Activated T-cell treated with anti-CD3 and anti-CD28 coated beads, Interleukin-2, amount 50 U/mL, for 24 hours (primary cell): Measurements from ENCODE around the gene COQ10B.
"Not testable (repeated sequence)": the region's sequence is repeated elsewhere in the genome, so short reads cannot be mapped to it uniquely, and the experiment has no call there.

Experiments used
- DNase-seq: peaks from one replicate; pipeline ENCODE4 v3.0.0-alpha.2; 2020
- H3K27ac Mint-ChIP-seq: 2 replicates; pipeline ENCODE4 v1.8.0; 2020; ENCODE audit warnings: mild to moderate bottlenecking, mixed read lengths
- H3K27me3 Mint-ChIP-seq: 2 replicates; pipeline ENCODE4 v1.8.0; 2020; ENCODE audit warnings: mixed read lengths
- H3K36me3 Mint-ChIP-seq: 2 replicates; pipeline ENCODE4 v1.8.0; 2020; ENCODE audit warnings: low read depth, mixed read lengths
- H3K4me1 Mint-ChIP-seq: 2 replicates; pipeline ENCODE4 v1.8.0; 2020; ENCODE audit warnings: low read depth, mixed read lengths
- H3K4me3 Mint-ChIP-seq: 2 replicates; pipeline ENCODE4 v1.8.0; 2020; ENCODE audit warnings: mild to moderate bottlenecking, moderate library complexity, mixed read lengths
- H3K9me3 Mint-ChIP-seq: 2 replicates; pipeline ENCODE4 v1.8.0; 2020; ENCODE audit warnings: mixed read lengths

Gene COQ10B

DNA sequence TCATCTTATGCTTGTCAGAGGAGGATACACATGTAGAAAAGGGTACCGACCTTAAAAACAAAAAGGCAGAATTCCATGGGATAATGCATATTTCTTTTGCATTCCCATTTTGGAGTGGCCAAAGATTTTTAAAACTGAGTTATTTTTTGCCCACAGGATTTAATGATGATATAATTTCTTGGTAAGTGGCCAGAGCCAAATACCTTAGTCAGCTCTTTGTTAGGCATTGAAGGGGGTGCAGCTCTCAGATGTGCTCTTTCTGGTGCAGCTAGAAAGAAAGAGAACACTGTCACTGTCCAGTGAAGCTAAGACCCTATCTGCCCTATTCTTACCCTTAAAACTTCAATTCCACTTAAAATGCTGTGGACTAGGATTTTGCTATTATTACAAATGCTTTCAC, 10.8 kb downstream of the COQ10B start:
- Mint-ChIP-seq H3K36me3 (peaks cover 79% of the 10 kb centered on the region), H3K27ac (peak overlapping the region; percentile 7), H3K9me3 (no peaks in the 10 kb centered on the region), H3K4me3 (no peak overlapping the region), H3K4me1 (peaks cover 7% of the 10 kb centered on the region), H3K27me3 (no peaks in the 10 kb centered on the region)
- no peak for DNase-seq

- DNase-seq = no peak
- H3K4me3 Mint-ChIP-seq = no peak overlapping the region
- no peaks in the 10 kb centered on the region for H3K9me3 Mint-ChIP-seq
- H3K4me1 Mint-ChIP-seq = no peaks in the 10 kb centered on the region
- peak overlapping the region; percentile 64 for H3K27ac Mint-ChIP-seq
- H3K27me3 Mint-ChIP-seq = no peaks in the 10 kb centered on the region
- H3K36me3 Mint-ChIP-seq = peaks cover 84% of the 10 kb centered on the region
These were observed 18.8 kb downstream of the COQ10B start for GRCh38 chr2:197472166-197472565.

DNA sequence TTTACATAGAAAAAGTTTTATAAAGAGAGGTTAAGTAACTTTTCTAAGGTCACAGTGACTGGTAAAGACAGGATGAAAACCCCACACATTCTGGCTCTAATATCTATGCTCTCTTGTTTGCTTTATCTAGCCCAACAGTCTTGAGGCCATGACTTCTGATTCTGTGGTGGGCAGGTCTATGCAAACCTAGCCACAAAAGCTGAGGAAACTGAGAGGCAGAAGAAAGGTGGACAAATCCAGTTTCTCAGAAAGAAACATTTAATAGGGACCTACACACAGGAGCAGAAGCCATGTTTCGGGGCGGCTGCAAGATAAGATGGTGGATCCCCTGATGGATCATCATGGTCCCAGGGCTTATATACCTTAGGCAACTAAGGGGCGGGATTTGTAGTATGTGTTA, 24.4 kb downstream of the COQ10B start:
- no peak overlapping the region for H3K4me3 Mint-ChIP-seq
- H3K4me1 Mint-ChIP-seq = no peaks in the 10 kb centered on the region
- DNase-seq = no peak
- peaks cover 81% of the 10 kb centered on the region for H3K36me3 Mint-ChIP-seq
- H3K27ac Mint-ChIP-seq = peak overlapping the region; percentile 45
- H3K9me3 Mint-ChIP-seq = no peaks in the 10 kb centered on the region
- H3K27me3 Mint-ChIP-seq = no peaks in the 10 kb centered on the region

GRCh38 chr2:197480165-197481036, 27.0 kb downstream of the COQ10B start:
- Mint-ChIP-seq H3K9me3 (peaks cover 11% of the 10 kb centered on the region), H3K4me1 (peaks cover 5% of the 10 kb centered on the region), H3K27me3 (no peaks in the 10 kb centered on the region), H3K27ac (no peak overlapping the region), H3K4me3 (no peak overlapping the region), H3K36me3 (peaks cover 84% of the 10 kb centered on the region)
- no peak for DNase-seq

DNA sequence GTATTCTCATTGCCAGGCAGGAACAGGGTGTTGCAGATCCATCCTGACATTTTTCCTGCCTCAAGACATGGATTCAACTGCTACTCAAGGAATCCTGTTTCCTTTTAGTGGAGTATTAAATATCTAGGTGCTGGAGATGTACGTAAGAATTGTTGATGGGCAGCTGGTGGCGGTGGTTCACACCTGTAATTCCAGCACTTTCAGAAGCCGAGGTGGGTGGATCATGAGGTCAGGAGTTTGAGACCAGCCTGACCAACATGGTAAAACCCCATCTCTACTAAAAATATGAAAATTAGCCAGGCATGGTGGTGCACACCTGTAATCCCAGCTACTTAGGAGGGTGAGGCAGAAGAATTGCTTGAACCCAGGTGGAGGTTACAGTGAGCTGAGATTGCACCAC, 30.9 kb downstream of the COQ10B start:
- Mint-ChIP-seq H3K9me3 (peaks cover 15% of the 10 kb centered on the region), H3K4me1 (peaks cover 24% of the 10 kb centered on the region), H3K36me3 (peaks cover 94% of the 10 kb centered on the region), H3K27ac (peak overlapping the region; percentile 73)
- not testable (repeated sequence) for H3K4me3 Mint-ChIP-seq, H3K27me3 Mint-ChIP-seq, DNase-seq

DNA sequence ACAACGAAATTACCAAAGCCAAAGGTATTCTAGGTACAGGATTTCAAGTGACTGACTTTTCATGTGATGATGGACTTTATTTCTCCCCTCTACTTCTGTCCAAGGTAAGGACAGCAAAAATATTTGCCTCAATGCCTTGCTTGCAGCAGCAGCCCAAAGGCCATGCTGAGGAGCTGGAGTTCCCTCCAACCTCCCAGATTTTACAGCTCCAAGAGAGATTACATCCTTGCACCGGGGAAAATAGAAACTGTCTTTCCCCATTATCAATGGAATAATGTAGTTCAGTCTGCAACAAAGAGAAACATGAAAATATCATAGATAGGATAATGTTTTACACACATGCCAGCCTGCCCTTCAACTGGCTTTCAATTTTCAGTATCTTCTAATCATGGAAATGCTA, 32.8 kb downstream of the COQ10B start:
- Mint-ChIP-seq H3K27me3 (no peaks in the 10 kb centered on the region), H3K4me3 (no peak overlapping the region), H3K4me1 (peaks cover 28% of the 10 kb centered on the region), H3K27ac (peak overlapping the region; percentile 85), H3K36me3 (peaks cover 97% of the 10 kb centered on the region), H3K9me3 (peaks cover 15% of the 10 kb centered on the region)
- DNase-seq = no peak

- DNase-seq = no peak
- Mint-ChIP-seq H3K27me3 (no peaks in the 10 kb centered on the region), H3K9me3 (peaks cover 15% of the 10 kb centered on the region), H3K36me3 (peaks cover 98% of the 10 kb centered on the region), H3K4me3 (no peak overlapping the region), H3K27ac (peak overlapping the region; percentile 68), H3K4me1 (peaks cover 35% of the 10 kb centered on the region)
These were observed 34.0 kb downstream of the COQ10B start for GRCh38 chr2:197487385-197487784.

GRCh38 chr2:197495433-197496134, 42.2 kb downstream of the COQ10B start:
- DNase-seq = no peak
- peak overlapping the region; percentile 97 for H3K27ac Mint-ChIP-seq
- H3K4me1 Mint-ChIP-seq = peaks cover 53% of the 10 kb centered on the region
- H3K4me3 Mint-ChIP-seq = peak overlapping the region; percentile 97
- peaks cover 95% of the 10 kb centered on the region for H3K36me3 Mint-ChIP-seq
- H3K9me3 Mint-ChIP-seq = no peaks in the 10 kb centered on the region
- no peaks in the 10 kb centered on the region for H3K27me3 Mint-ChIP-seq

DNA sequence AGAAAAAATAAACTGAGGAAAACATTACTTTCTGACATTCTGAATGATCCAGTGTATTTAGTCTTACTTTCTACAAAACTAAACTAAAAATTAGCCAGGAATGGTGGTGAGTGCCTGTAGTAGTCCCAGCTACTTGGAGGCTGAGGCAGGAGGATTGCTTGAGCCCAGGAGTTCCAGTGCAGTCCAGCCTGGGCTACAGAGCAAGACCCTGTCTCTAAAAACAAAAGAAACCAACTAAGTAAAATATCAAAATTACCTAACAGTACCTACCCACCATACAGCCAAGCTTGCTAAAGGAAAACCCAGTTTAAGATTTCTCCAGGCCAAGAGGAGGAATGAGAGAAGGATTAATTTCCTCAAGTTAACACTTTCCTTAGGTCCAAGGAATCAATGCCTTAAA, 43.3 kb downstream of the COQ10B start:
- H3K4me1 Mint-ChIP-seq = peaks cover 48% of the 10 kb centered on the region
- DNase-seq = no peak
- no peaks in the 10 kb centered on the region for H3K9me3 Mint-ChIP-seq
- peak overlapping the region; percentile 97 for H3K27ac Mint-ChIP-seq
- H3K27me3 Mint-ChIP-seq = no peaks in the 10 kb centered on the region
- H3K4me3 Mint-ChIP-seq = peak overlapping the region; percentile 97
- H3K36me3 Mint-ChIP-seq = peaks cover 95% of the 10 kb centered on the region

GRCh38 chr2:197497326-197497725, 44.0 kb downstream of the COQ10B start:
- no peak for DNase-seq
- peaks cover 95% of the 10 kb centered on the region for H3K36me3 Mint-ChIP-seq
- no peaks in the 10 kb centered on the region for H3K27me3 Mint-ChIP-seq
- H3K9me3 Mint-ChIP-seq = no peaks in the 10 kb centered on the region
- H3K27ac Mint-ChIP-seq = peak overlapping the region; percentile 97
- H3K4me3 Mint-ChIP-seq = peak overlapping the region; percentile 97
- peaks cover 50% of the 10 kb centered on the region for H3K4me1 Mint-ChIP-seq

- peaks cover 95% of the 10 kb centered on the region for H3K36me3 Mint-ChIP-seq
- DNase-seq = no peak
These were observed 45.0 kb downstream of the COQ10B start for GRCh38 chr2:197498235-197498936.

DNA sequence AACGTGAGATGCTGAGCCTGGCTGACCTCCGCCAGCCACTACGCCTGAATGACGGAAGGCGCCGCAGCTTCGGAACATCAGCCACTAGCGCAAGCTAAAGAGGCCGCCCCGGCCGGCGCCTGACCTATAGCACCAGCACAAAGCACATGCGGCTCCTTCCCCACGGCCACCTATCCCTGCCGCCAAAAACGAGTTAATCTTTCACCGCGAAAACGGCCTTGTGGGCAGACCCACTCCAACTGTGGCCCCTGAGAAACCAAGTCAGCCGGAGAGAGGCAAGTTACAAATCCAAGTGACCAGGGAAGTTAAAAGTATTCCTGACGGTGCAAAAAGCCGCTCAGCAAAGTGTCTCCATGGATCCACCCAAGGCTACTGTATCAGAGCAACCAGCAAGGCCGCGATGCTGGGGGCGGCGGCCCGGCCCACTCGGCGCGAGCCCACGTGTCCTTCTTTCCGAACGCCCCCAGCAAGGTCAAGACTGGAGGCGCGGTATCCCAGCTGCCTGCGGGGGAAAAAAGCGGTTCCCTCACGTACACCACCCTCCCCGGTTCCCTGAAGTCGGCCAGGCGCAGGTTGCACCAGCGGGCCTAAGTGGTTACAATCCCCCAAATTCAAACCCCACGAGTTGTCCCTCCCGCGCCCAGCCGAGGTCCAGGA, 45.7 kb downstream of the COQ10B start:
- Mint-ChIP-seq H3K4me3 (peak overlapping the region; percentile 97), H3K27me3 (no peaks in the 10 kb centered on the region), H3K9me3 (no peaks in the 10 kb centered on the region), H3K27ac (peak overlapping the region; percentile 97), H3K4me1 (peaks cover 53% of the 10 kb centered on the region), H3K36me3 (peaks cover 95% of the 10 kb centered on the region)
- peak; percentile 74 for DNase-seq

More at GRCh38 chr2:197498235-197498936, 45.0 kb downstream of the COQ10B start:
- Mint-ChIP-seq H3K4me3 (peak overlapping the region; percentile 97), H3K4me1 (peaks cover 53% of the 10 kb centered on the region), H3K27me3 (no peaks in the 10 kb centered on the region), H3K27ac (peak overlapping the region; percentile 97), H3K9me3 (no peaks in the 10 kb centered on the region)

DNA sequence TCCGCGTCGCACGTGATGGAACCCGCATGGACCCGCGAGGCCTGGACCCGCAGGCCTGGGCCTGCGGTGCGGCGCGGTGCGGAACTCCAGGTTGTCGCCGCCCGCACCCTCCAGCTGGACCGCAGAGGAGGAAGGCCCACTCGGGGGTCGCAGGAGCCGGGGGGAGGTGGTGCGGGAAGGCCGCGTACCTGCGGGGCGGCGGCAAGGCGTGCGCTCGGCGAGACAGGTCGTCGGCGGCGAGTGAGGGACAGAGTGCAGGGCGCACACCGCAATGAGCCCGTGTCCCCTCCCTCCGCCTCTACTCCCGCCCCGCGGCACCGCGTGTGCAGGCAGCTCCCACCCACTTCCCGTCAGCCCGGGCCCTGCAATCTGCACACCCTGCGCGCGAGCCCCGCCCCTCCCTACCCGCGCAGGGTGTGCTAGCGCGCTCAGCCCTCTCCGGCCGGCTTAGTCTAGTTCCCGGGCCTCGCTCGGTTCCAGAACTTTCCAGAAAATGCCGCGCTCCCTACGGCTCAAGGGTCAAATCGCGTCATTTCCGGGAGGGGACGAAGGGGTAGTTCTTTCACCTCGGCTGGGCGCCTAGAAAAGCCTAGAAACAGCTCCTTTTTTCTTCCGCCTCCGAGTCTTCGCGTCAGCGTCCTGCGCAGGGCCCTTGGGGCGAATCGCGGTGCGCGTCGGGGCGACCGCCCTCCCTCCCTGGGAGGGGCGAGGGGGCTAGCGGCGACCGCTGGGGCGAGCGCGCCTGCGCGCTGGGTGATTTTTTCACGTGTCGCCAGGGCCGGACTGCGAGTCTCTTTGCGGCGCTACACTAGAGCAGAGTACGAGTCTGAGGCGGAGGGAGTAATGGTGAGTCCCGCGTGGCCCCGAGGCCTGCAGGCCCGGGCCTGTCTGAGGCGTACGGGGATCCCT, 46.5 kb downstream of the COQ10B start, which contains the start of the genes HSPD1 and HSPE1:
Gene HSPD1 (minus strand): TSS at position 247 of the 909 bp plus-strand sequence. CDS start 992 bp downstream, outside the sequence.
Gene HSPE1 (plus strand): TSS at position 786 of the 909 bp plus-strand sequence. CDS start 58 bp downstream, at position 844.
- H3K27ac Mint-ChIP-seq = peak within 1 kb of the TSS; percentile 97
- peaks cover 54% of the 10 kb centered on the region for H3K4me1 Mint-ChIP-seq
- peak within 1 kb of the TSS; percentile 97 for H3K4me3 Mint-ChIP-seq

More for the DNA sequence above, 46.5 kb downstream of the COQ10B start, which contains the start of the genes HSPD1 and HSPE1:
- Mint-ChIP-seq H3K27me3 (no peaks in the 10 kb centered on the region), H3K36me3 (peaks cover 95% of the 10 kb centered on the region), H3K9me3 (no peaks in the 10 kb centered on the region)
- DNase-seq = peak; percentile 97
